ENCODE results near the gene CAPZA3. TPM values are rescaled to one million over a fixed set of nuclear protein-coding genes. Genes with fewer than 3 reads are reported as not detected.
"Not testable (repeated sequence)": the region's sequence is repeated elsewhere in the genome, so short reads cannot be mapped to it uniquely, and the experiment has no call there.

The CAPZA3 gene
- polyA plus RNA-seq, 3 donors, result not detected

DNA sequence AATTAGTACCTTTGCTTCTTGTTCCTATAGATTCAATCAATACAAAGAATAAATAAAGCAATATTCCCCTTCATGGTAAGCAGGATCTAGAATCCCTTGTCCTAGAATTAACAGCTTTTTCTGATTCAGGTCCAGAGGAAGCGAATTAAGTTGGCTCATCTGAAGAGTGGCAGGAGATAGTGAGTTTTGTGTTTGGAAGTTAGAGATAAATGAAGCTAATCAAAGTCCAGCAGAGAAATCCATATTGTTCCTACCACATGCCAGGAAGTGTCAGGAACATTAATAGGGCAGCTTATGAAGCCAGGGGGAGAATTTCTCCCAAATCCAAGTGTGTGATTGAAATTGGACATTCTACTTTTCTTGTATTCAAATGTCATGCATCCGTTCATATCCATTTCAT lies 13.9 kb downstream of the CAPZA3 start:
- WGBS, 3 donors, result 68 to 74% (median 70%) methylated on average over 2 of the region's 2 CpGs
- no peak overlapping the region for H3K27ac ChIP-seq (ENCODE audit: low read depth, low read length)

- no peak overlapping the region for H3K27ac ChIP-seq (ENCODE audit: low read depth, low read length)
These were observed 14.5 kb downstream of the CAPZA3 start for GRCh38 chr12:18752280-18752920.

DNA sequence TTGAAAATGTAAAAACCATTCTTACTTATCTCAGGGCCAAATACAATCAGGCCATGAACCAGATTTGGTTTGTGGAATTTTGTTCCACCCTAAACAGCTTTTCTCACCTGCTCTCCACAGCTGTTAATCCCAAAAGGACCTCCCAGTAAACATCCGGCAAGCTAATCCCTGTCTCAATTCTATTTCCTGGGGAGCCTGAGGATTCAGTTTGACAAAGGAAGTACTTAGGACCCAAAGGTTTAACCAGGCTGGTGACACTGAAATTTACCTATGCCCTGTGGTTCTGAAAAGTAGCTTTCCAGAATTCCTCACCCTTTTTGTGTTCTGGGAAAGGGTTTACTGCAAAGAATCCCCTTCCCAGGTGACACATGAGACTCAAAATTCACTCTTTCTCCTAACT lies 15.0 kb downstream of the CAPZA3 start:
- 58 to 77% (median 75%) methylated on average over 1 of the region's 1 CpG for WGBS, 3 donors
- no peak overlapping the region for H3K27ac ChIP-seq (ENCODE audit: low read depth, low read length)

More at GRCh38 chr12:18752280-18752920, 14.5 kb downstream of the CAPZA3 start:
- 26 to 63% (median 39%) methylated on average over 6 of the region's 6 CpGs for WGBS, 3 donors

DNA sequence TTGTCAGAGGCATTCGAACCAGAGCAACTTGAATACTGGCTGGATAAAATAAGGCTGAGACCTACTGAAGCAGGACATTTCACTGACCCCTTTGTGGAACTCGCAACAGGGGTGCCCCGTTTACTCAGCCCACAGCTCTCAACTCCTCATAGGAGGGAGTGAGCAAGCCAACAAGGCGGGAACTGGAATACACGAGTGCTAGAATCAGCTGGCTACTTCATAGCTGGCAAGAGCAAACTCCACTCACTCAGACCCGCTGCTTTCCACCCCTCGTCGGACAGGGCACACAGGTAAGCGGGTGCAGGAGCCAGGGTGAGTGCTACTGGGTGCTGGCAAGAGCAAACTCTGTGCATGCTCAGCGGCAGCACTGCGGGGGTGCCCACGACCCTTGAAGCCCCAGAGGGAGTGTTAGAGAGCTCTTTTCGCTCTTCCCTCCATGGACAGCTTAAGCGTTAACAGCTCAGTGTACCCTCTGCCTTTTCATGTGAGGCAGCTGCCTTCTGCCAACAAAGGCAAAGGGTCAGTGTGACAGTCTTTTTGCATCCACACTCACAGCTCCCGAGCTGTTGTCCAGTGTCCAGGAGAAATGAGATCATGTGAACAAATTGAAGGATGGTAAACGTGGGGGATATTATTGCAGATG lies 15.7 kb downstream of the CAPZA3 start:
- 47 to 64% (median 58%) methylated on average over 16 of the region's 16 CpGs for WGBS, 3 donors
- H3K27ac ChIP-seq (ENCODE audit: low read depth, low read length), result no peak overlapping the region

GRCh38 chr12:18754124-18754707 lies 16.3 kb downstream of the CAPZA3 start:
- no peak overlapping the region for H3K27ac ChIP-seq (ENCODE audit: low read depth, low read length)
- WGBS, 3 donors, result 63 to 74% (median 73%) methylated on average over 6 of the region's 6 CpGs

- 60 to 89% (median 82%) methylated on average over 1 of the region's 1 CpG for WGBS, 3 donors
- H3K27ac ChIP-seq (ENCODE audit: low read depth, low read length), result no peak overlapping the region
These were observed 17.4 kb downstream of the CAPZA3 start for GRCh38 chr12:18755341-18755740.

DNA sequence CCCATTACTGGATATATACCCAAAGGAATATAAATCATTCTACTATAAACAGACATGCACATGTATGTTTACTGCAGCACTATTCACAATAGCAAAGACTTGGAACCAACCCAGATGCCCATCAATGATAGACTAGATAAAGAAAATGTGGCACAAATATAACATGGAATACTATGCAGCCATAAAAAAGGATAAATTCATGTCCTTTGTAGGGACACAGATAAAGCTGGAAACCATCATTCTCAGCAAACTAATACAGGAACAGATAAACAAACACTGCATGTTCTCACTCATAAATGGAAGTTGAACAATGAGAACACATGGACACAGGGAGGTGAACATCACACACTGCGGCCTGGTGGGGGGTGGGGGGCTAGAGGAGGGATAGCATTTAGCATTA lies 28.6 kb downstream of the CAPZA3 start:
- WGBS, 3 donors, result 26 to 96% (median 79%) methylated on average over 1 of the region's 1 CpG
- H3K27ac ChIP-seq (ENCODE audit: low read depth, low read length), result not testable (repeated sequence)

DNA sequence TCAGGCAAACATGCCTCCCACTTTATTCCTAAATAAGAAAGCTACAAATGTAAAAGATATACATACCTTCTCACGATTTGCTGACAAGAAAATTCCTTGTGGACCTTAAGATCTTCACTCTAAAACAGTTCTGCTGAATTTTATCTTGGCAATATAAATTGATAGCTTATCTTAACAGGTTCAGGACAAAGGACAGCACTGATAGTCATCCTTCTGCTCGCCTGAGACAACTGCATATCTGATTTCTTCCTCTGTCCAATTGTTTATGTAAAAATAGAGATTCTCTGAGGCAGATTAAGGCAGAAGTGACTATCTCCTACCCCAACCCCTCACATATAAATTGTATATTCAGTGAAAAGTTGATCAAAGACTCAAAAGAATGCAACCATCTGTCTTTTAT lies 44.9 kb downstream of the CAPZA3 start:
- H3K27ac ChIP-seq (ENCODE audit: low read depth, low read length), result no peak overlapping the region
- 32 to 71% (median 54%) methylated on average over 2 of the region's 2 CpGs for WGBS, 3 donors

GRCh38 chr12:18785465-18785864 lies 47.5 kb downstream of the CAPZA3 start:
- WGBS, 3 donors, result 82 to 93% (median 92%) methylated on average over 8 of the region's 8 CpGs
- not testable (repeated sequence) for H3K27ac ChIP-seq (ENCODE audit: low read depth, low read length)

Other genes starting within 250 kb of the CAPZA3 start
- not detected for gene PLCZ1, start 107 bp upstream of the CAPZA3 start, polyA plus RNA-seq

All from adipose tissue (tissue), 3 donors.